Stimulated activated CD4-positive, alpha-beta T cell treated with anti-CD3 and anti-CD28 coated beads, TNF-alpha, amount 100 ng/mL, for 24 hours (primary cell): ENCODE results near the gene GALK1.
"Not testable (repeated sequence)": the region's sequence is repeated elsewhere in the genome, so short reads cannot be mapped to it uniquely, and the experiment has no call there.

Experiments
- DNase-seq, 3 experiments: peaks; one replicate each; pipeline ENCODE4 v3.0.0-alpha.2; 2020; ENCODE audit warnings: low read depth in 3 of 3

Gene GALK1

GRCh38 chr17:75764711-75765421, at the start of gene GALK1:
GALK1 (minus strand) TSS chr17:75765192; CDS start chr17:75765136, 56 bp downstream.
- DNase-seq: peak; percentile 48 to 74 (median 59)

- DNase-seq: no peak
Observed at GRCh38 chr17:75814021-75814395, 49.0 kb upstream of the GALK1 start.

- no peak for DNase-seq
Observed at GRCh38 chr17:75813081-75814020, 48.4 kb upstream of the GALK1 start.

- DNase-seq: no peak
Observed at GRCh38 chr17:75812096-75813013, 47.4 kb upstream of the GALK1 start.

GRCh38 chr17:75811174-75811573, 46.2 kb upstream of the GALK1 start:
- DNase-seq: no peak

GRCh38 chr17:75810756-75811155, 45.8 kb upstream of the GALK1 start:
- DNase-seq: not testable (repeated sequence)

GRCh38 chr17:75810216-75810615, 45.2 kb upstream of the GALK1 start:
- DNase-seq: no peak

- no peak for DNase-seq
Observed at GRCh38 chr17:75809631-75810111, 44.7 kb upstream of the GALK1 start.

- no peak for DNase-seq
Observed at GRCh38 chr17:75808905-75809621, 44.1 kb upstream of the GALK1 start.

- DNase-seq: no peak
Observed at GRCh38 chr17:75808549-75808904, 43.5 kb upstream of the GALK1 start.

GRCh38 chr17:75807861-75808260, 42.9 kb upstream of the GALK1 start:
- no peak for DNase-seq

- DNase-seq: no peak
Observed at GRCh38 chr17:75806822-75807500, 42.0 kb upstream of the GALK1 start.

- no peak for DNase-seq
Observed at GRCh38 chr17:75803883-75804282, 38.9 kb upstream of the GALK1 start.

- DNase-seq: no peak
Observed at GRCh38 chr17:75799402-75799801, 34.4 kb upstream of the GALK1 start.

GRCh38 chr17:75795820-75796607, 31.0 kb upstream of the GALK1 start:
- DNase-seq: no peak

- DNase-seq: no peak
Observed at GRCh38 chr17:75793460-75793859, 28.5 kb upstream of the GALK1 start.

GRCh38 chr17:75791254-75791653, 26.3 kb upstream of the GALK1 start:
- DNase-seq: no peak

- peak; percentile 78 to 86 (median 81) for DNase-seq
Observed at GRCh38 chr17:75785016-75785890, 20.3 kb upstream of the GALK1 start.
